Measurements from ENCODE around the gene LAMTOR5.

LAMTOR5 gene

DNA sequence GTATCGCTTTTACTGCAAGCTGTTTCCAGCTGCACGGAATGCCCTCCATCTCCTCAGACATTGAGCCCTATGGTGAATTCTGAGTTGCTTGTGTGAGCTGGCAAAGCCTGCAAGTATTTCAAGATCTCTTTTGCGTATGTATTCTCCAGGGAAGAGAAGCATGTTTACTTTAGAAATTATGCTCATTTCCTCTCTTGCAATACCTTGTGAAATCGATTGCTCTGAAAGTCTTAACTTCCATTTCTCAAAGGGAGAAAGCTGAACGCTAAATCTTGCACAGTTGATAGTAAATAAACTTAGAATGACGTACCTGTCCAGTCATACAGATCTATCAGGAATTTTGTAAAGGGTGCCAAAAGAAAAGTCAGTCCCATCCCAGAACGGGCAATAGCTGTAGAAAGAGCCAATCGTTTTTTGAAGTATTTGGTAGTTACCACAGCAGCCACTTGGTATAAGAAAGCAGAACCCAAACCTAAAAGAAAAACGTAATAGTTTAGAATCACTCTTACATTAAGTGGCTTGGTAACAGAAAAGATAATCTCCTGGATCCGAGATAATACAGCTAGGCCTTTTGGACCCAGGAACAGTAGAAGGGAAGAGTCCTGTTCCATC is 26.7 kb downstream of the LAMTOR5 start:
- no peak for TF ChIP-seq TAF1 (IDR thresholded peaks at IDR 0.05; ENCODE audit: borderline replicate concordance, insufficient read depth, low read length)
- no peak for TF ChIP-seq SIN3A (IDR thresholded peaks at IDR 0.05; ENCODE audit: borderline replicate concordance, insufficient read depth, low read length)
- TF ChIP-seq, protein P1, sequence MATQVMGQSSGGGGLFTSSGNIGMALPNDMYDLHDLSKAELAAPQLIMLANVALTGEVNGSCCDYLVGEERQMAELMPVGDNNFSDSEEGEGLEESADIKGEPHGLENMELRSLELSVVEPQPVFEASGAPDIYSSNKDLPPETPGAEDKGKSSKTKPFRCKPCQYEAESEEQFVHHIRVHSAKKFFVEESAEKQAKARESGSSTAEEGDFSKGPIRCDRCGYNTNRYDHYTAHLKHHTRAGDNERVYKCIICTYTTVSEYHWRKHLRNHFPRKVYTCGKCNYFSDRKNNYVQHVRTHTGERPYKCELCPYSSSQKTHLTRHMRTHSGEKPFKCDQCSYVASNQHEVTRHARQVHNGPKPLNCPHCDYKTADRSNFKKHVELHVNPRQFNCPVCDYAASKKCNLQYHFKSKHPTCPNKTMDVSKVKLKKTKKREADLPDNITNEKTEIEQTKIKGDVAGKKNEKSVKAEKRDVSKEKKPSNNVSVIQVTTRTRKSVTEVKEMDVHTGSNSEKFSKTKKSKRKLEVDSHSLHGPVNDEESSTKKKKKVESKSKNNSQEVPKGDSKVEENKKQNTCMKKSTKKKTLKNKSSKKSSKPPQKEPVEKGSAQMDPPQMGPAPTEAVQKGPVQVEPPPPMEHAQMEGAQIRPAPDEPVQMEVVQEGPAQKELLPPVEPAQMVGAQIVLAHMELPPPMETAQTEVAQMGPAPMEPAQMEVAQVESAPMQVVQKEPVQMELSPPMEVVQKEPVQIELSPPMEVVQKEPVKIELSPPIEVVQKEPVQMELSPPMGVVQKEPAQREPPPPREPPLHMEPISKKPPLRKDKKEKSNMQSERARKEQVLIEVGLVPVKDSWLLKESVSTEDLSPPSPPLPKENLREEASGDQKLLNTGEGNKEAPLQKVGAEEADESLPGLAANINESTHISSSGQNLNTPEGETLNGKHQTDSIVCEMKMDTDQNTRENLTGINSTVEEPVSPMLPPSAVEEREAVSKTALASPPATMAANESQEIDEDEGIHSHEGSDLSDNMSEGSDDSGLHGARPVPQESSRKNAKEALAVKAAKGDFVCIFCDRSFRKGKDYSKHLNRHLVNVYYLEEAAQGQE (IDR thresholded peaks at IDR 0.05; ENCODE audit: insufficient read depth in 1 of 2, low read depth in 2 of 2, low read length in 2 of 2): no peak
- no peak for TF ChIP-seq FOXP2 (optimal IDR thresholded peaks at IDR 0.05; ENCODE audit: borderline replicate concordance, extremely low read depth, extremely low read length, insufficient read depth)

DNA sequence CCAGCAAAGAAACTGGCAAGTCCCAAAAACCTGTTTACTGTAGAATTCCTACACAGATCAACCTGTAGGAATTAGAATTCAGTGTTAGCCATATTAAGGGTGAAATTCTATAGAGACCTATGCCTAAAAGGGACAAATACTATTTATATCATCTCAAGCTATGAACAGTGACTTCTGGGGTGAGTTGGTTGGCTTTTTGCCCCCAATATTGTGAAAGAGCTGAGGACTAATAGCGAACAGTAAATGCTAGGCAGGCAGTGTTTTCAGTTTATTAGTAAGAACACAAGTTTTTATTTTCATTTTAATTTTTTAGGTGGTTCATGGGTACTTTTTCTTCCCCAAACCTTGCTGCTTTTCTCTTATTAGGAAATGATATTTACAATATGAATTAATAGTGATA is 32.0 kb downstream of the LAMTOR5 start:
- no peak for TF ChIP-seq FOXP2 (optimal IDR thresholded peaks at IDR 0.05; ENCODE audit: borderline replicate concordance, extremely low read depth, extremely low read length, insufficient read depth)
- TF ChIP-seq, protein P1 (IDR thresholded peaks at IDR 0.05; ENCODE audit: insufficient read depth in 1 of 2, low read depth in 2 of 2, low read length in 2 of 2): no peak
- TF ChIP-seq SIN3A (IDR thresholded peaks at IDR 0.05; ENCODE audit: borderline replicate concordance, insufficient read depth, low read length): no peak
- TF ChIP-seq POLR2AphosphoS5 (IDR thresholded peaks at IDR 0.05; ENCODE audit: low read depth, low read length): no peak
- TF ChIP-seq TAF1 (IDR thresholded peaks at IDR 0.05; ENCODE audit: borderline replicate concordance, insufficient read depth, low read length): no peak

DNA sequence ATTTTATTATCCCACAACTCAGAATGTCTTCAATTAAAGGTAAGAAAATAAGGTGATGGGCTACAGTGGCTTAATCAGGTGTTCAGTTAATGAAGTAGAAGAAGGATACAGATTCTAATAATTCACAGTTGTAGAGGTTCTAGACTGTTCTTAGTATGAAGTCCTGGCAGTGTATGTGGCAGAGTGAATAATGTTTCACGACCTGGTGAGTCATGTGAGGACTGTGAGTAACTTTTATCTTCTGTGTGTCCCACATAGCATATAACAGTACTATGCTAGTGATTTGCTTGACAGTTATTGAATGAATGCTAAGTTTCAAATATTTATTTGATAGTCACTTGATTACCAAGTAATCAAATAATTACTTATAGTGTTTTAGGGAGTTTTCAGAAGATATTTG is 36.7 kb downstream of the LAMTOR5 start:
- TF ChIP-seq FOXP2 (optimal IDR thresholded peaks at IDR 0.05; ENCODE audit: borderline replicate concordance, extremely low read depth, extremely low read length, insufficient read depth): no peak
- TF ChIP-seq SIN3A (IDR thresholded peaks at IDR 0.05; ENCODE audit: borderline replicate concordance, insufficient read depth, low read length): no peak
- no peak for TF ChIP-seq POLR2AphosphoS5 (IDR thresholded peaks at IDR 0.05; ENCODE audit: low read depth, low read length)
- no peak for TF ChIP-seq TAF1 (IDR thresholded peaks at IDR 0.05; ENCODE audit: borderline replicate concordance, insufficient read depth, low read length)
- TF ChIP-seq, protein P1 (IDR thresholded peaks at IDR 0.05; ENCODE audit: insufficient read depth in 1 of 2, low read depth in 2 of 2, low read length in 2 of 2): no peak

DNA sequence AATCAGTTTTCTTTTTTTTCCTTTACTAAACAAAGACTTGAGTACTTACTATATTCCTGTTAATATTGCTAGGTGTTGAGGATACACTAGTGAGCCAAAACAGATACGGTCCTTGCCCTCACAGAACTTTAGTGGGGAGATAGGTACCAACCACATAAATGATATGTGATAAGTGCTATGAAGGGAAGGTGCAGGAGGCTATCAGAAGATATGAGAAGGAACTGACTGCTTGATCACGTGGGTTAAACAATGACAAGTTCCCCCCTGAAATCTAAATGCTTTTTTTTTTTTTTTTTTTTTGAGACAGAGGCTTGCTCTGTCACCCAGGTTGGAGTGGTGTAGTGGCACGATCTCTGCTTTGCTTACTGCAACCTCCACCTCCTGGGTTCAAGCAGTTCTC is 43.3 kb downstream of the LAMTOR5 start:
- TF ChIP-seq POLR2AphosphoS5 (IDR thresholded peaks at IDR 0.05; ENCODE audit: low read depth, low read length) (no peak), SIN3A (IDR thresholded peaks at IDR 0.05; ENCODE audit: borderline replicate concordance, insufficient read depth, low read length) (no peak), FOXP2 (optimal IDR thresholded peaks at IDR 0.05; ENCODE audit: borderline replicate concordance, extremely low read depth, extremely low read length, insufficient read depth) (no peak)
- TF ChIP-seq, protein P1 (IDR thresholded peaks at IDR 0.05; ENCODE audit: insufficient read depth in 1 of 2, low read depth in 2 of 2, low read length in 2 of 2): no peak

DNA sequence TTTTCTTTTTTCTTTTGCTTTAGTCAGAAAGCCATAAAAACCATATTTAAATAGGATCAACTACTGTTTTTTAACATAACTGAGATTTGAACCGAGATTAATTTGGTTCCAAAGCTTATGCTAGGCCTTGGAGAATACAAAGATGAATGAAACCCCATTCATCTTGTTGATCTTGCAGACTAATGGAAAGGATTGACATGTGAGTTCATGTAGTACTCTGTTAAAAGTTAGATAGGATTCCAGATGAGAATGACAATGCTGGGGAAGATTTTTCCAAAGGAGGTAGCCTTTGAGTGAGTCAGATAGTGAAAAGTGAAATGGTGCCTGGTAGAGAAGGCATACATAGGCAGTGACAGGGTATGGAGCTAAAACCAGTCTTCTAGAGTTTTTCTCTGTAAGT is 45.6 kb downstream of the LAMTOR5 start:
- TF ChIP-seq FOXP2 (optimal IDR thresholded peaks at IDR 0.05; ENCODE audit: borderline replicate concordance, extremely low read depth, extremely low read length, insufficient read depth) (no peak), SIN3A (IDR thresholded peaks at IDR 0.05; ENCODE audit: borderline replicate concordance, insufficient read depth, low read length) (no peak), TAF1 (IDR thresholded peaks at IDR 0.05; ENCODE audit: borderline replicate concordance, insufficient read depth, low read length) (no peak), POLR2AphosphoS5 (IDR thresholded peaks at IDR 0.05; ENCODE audit: low read depth, low read length) (no peak)
- TF ChIP-seq, protein P1 (IDR thresholded peaks at IDR 0.05; ENCODE audit: insufficient read depth in 1 of 2, low read depth in 2 of 2, low read length in 2 of 2): no peak
